Esophagus (tissue), 2 donors: ENCODE measurements around the gene STARD10. TPM values are rescaled to one million over a fixed set of nuclear protein-coding genes. Genes with fewer than 3 reads are reported as not detected.

Source experiments
- H3K27ac ChIP-seq, 2 donors: one replicate each; pipeline ENCODE4 v1.5.1; 2013; ENCODE audit warnings: low read depth in 2 of 2, mild to moderate bottlenecking in 2 of 2, inconsistent platforms in 1 of 2, low read length in 1 of 2, moderate library complexity in 1 of 2
- H3K27me3 ChIP-seq, 2 donors: one replicate each; pipeline ENCODE4 v1.6.1; 2013; ENCODE audit warnings: low read length in 2 of 2, control low read depth in 1 of 2, mild to moderate bottlenecking in 1 of 2; ENCODE audit not compliant: insufficient read depth in 2 of 2, control insufficient read depth in 1 of 2
- H3K36me3 ChIP-seq, 2 donors: one replicate each; pipeline ENCODE4 v1.6.1; 2013; ENCODE audit warnings: low read length in 1 of 2; ENCODE audit not compliant: control insufficient read depth in 2 of 2, insufficient read depth in 2 of 2
- H3K4me1 ChIP-seq, 2 donors: one replicate each; pipeline ENCODE4 v1.6.1; 2013; ENCODE audit warnings: low read length in 1 of 2; ENCODE audit not compliant: control insufficient read depth in 2 of 2, insufficient read depth in 2 of 2
- H3K4me3 ChIP-seq, 2 donors: one replicate each; pipeline ENCODE4 v1.5.1; 2013; ENCODE audit warnings: low read length in 2 of 2, mild to moderate bottlenecking in 2 of 2, low read depth in 1 of 2, moderate library complexity in 1 of 2
- H3K9me3 ChIP-seq, 2 donors: one replicate each; pipeline ENCODE4 v1.6.1; 2013; ENCODE audit warnings: mild to moderate bottlenecking in 2 of 2, low read depth in 1 of 2, low read length in 1 of 2, moderate library complexity in 1 of 2; ENCODE audit not compliant: control insufficient read depth in 2 of 2, insufficient read depth in 1 of 2
- WGBS, 2 donors: extraction: QIAGEN DNeasy Blood & Tissue Kit; methylation state at CpG; one replicate each; pipeline ENCODE4 v1.1.7; 2013; 5-methylcytosine and 5-hydroxymethylcytosine counted together
- polyA plus RNA-seq, 2 donors: library from polyadenylated mRNA; stranded (reverse); fragments of 200-250 nt; gene quantifications; one replicate each; pipeline ENCODE4 v1.2.3, GENCODE V29; 2013
- donor health status: healthy with polysubstance abuse.
- donor health status: Bipolar disorder and iron deficiency.

STARD10 gene
- polyA plus RNA-seq, 2 donors: 57.9 to 65.8 TPM

DNA sequence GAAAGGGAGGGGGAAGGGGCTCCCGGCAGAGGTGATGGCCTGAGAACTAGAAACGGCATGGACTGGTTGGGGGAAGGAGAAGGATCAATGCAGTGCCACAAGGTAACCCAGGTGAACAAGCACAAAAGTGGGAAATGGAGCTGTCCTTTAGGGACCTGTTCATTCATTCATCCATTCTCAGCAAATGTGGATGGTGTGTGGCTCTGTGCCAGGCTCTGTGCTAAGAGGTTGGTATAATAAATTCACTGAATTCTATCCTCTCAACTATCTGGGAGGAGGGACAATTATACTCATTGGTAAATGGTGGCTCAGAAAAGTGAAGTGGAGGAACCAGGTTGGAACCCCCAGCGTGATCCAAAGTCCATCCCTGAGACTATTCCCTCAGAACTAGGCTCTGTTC, 23.0 kb downstream of the STARD10 start:
- no peaks in the 10 kb centered on the region for H3K9me3 ChIP-seq
- peaks cover 2 to 3% of the 10 kb centered on the region in 2 donors for H3K4me1 ChIP-seq
- peaks cover 4 to 10% of the 10 kb centered on the region in 2 donors for H3K36me3 ChIP-seq
- no peaks in the 10 kb centered on the region for H3K27me3 ChIP-seq
- 90 to 92% methylated on average over 3 of the region's 3 CpGs for WGBS, 2 donors
- no peak overlapping the region for H3K27ac ChIP-seq
- no peak overlapping the region for H3K4me3 ChIP-seq

DNA sequence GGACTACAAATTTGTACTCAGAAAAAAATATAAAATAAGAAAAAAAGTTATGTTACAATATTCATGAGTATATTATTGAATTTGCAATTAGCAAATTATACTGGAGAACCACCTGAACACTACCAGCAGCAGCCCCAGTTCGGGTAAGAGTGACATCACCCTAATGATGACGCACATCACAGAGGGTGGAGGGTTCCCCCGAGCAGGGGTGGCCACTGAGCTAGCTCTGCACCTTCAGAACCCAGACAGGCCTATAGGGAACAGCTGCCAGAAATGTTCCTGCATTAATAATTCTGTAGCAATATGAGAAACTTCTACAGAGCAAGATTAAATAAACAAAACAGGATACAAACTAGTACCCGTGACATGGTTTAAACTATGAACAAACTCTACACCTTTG, 24.2 kb downstream of the STARD10 start:
- H3K36me3 ChIP-seq: peaks cover 0 to 5% of the 10 kb centered on the region in 2 donors
- H3K4me3 ChIP-seq: no peak overlapping the region
- WGBS, 2 donors: 67 to 75% methylated on average over 4 of the region's 4 CpGs
- no peaks in the 10 kb centered on the region for H3K9me3 ChIP-seq
- no peaks in the 10 kb centered on the region for H3K27me3 ChIP-seq
- H3K27ac ChIP-seq: no peak overlapping the region
- peaks cover 2 to 3% of the 10 kb centered on the region in 2 donors for H3K4me1 ChIP-seq

DNA sequence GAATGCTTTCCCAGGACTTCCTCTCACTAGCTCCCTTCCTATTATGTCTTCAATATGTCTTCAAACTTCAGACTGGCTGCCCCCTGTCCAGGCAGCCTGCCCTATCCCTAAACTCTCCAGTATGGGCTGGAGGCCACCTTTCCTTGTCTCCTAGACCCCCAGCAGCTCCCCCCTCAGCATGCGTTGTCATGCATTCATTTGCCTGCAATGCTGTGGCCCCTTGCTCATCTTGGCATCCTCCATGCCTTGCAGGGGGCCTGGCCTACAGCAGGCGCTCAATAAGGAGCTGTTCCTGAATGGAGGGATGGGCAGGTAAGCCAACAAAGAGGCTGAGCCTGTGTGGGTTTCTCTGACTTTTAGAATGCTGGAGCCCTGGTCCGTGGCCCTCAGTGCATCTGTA, 25.3 kb downstream of the STARD10 start:
- Histone ChIP-seq H3K4me3 (no peak overlapping the region), H3K27ac (no peak overlapping the region), H3K27me3 (no peaks in the 10 kb centered on the region), H3K9me3 (no peaks in the 10 kb centered on the region), H3K36me3 (peaks cover 0 to 5% of the 10 kb centered on the region in 2 donors), H3K4me1 (peaks cover 0 to 3% of the 10 kb centered on the region in 2 donors)
- 89 to 93% methylated on average over 3 of the region's 3 CpGs for WGBS, 2 donors

DNA sequence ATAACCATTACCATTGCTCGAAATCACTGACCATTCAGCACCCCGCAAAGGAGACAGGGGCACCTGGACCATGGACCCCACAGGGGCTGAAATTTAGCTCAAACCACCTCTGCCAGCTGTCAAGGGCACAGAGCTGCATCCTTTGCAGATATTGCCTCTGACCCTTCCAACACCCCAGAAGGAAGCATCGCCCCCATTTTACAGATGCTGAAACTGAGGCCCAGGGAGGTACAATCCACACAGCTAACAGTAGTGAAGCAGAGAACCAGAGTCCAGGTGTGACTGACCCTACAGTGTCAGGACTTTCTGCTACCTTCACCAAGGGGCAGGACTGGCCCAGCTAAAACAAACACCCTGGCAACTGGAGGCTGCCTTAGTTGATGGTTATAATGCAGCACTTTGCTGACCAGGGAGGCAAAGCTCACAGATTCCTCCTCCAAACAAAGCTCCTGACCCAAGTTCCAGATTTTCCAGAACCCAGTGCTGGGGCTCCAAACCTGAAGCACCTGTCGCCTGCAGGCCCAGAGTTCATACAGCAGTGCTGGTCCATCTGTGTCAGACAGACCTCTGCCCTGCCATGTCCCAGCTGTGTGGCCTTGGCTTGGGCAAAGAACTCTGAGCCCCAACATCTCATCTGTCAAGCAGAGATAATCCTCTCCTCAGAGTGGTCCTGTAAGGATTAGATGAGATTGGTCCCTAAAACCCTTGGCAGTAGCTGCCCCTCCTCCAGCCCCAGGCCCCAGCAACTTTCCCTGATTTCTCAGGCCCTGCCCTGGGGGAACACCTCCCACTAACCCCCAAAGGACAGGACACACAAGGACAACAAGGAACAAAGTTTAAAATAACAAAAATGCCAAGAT, 26.4 kb downstream of the STARD10 start:
- H3K27ac ChIP-seq: no peak overlapping the region
- peaks cover 0 to 3% of the 10 kb centered on the region in 2 donors for H3K4me1 ChIP-seq
- no peaks in the 10 kb centered on the region for H3K9me3 ChIP-seq
- H3K27me3 ChIP-seq: no peaks in the 10 kb centered on the region
- H3K4me3 ChIP-seq: no peak overlapping the region
- WGBS, 2 donors: 87 to 95% methylated on average over 4 of the region's 4 CpGs
- H3K36me3 ChIP-seq: peaks cover 0 to 5% of the 10 kb centered on the region in 2 donors

DNA sequence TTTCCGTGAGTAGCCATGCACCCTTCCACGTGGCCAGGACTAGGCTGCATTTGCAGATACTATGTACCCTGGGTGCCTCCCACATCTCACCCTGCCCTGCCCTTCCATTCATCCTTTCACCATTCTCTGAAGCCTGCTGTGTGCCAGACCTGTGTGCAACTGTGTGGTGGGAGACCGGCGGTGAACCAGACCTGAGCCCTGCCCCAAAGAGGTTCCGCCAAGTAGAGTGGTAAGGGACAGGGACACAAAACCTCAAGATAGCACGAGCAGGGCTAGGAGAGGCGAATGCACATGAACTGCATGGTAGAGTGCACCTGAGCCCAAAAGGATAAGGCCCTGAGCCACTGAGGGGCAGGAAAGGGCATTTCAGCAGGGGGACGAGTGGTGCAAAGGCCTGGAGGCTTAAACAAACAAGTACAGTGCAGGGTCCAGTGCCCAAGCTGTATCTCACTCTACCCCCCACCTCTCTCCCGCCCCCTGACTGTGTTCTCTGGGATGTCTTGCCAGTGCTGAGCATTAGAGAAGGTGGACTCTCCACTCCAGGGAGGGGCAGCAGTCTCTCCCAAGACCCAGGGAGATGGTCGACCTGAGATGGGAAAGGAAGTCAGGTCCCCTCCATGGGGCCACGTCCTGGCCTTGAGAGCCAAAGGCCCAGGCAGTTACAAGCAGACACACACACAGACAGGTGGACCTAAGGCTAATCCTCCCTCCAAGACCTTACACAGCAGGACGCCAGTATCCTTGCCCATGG, 27.5 kb downstream of the STARD10 start:
- Histone ChIP-seq H3K27ac (no peak overlapping the region), H3K27me3 (no peaks in the 10 kb centered on the region), H3K4me3 (no peak overlapping the region), H3K9me3 (no peaks in the 10 kb centered on the region), H3K4me1 (peaks cover 0 to 3% of the 10 kb centered on the region in 2 donors), H3K36me3 (peaks cover 0 to 2% of the 10 kb centered on the region in 2 donors)
- 72 to 80% methylated on average over 12 of the region's 12 CpGs for WGBS, 2 donors

DNA sequence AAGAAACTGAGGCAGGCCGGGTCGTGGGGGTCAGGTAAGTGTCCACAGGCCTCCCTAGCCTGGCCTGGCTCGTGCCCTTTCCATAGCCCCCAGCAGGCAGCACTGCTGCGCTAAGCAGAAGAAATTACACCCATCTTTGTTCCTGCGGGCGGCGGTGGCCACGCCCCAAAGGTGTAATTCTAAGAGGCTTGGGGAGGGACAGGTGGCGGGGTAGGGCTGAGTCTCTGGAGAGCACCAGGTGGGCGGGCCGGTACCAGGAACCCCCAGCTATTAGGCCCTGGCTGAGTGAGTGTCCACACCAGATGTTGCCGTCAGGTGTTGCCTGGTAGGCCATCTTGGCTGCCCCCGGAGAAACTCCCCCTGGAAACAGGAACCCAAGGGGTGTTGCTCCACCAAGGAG, 29.3 kb downstream of the STARD10 start:
- Histone ChIP-seq H3K27me3 (no peaks in the 10 kb centered on the region), H3K27ac (no peak overlapping the region), H3K4me3 (no peak overlapping the region), H3K36me3 (peaks cover 0 to 2% of the 10 kb centered on the region in 2 donors), H3K9me3 (no peaks in the 10 kb centered on the region), H3K4me1 (peaks cover 0 to 3% of the 10 kb centered on the region in 2 donors)
- WGBS, 2 donors: 71 to 83% methylated on average over 13 of the region's 13 CpGs

DNA sequence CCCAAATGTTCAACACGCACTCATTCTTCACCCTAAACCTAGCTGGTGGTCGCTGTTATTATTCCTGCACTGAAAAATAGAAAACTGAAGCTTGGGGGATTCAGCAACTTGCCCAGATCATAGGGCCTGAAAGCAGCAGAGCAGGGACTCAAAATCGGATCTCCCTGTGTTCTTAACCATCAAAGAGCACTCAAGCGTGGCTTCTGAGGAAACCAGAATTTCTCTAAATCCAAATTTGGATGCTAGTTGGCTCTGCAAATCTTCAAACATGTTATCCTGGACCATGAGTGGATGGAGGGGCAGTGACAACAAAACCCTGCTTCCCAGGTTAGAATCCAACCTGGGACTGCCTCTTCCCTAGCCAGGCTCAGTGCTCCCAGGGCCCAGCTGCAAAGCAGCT, 30.0 kb downstream of the STARD10 start:
- no peaks in the 10 kb centered on the region for H3K27me3 ChIP-seq

DNA sequence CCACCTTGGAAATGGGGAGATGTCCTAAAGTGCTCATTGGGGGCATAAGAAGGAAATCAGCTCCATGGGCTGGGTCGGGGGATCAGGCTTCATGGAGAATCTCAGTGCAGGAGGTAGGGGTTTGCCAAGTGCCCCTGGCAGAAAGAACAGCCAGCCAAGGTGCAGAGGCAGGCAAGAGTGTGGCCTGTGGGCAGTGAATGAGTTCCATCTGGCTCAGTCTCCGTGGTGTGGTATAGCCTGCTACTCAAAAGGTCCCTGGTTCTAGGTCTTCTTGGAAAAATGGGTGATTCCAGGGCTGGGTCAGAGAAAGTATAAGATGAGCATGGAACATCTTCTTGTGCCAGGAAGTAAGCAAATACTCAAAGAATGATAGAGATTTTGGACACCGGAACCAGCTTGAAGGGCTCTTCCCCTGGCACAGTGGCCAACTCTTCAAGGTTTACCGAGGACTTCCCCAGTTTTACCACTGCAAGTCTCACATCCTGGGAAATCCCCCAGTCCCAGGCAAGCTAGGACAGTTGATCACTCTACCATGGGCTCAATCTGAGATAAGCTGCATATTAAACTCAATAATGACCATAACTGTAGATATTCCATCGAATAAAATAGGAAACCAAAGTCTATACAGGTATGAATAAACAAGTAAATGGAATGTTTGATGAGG, 31.1 kb downstream of the STARD10 start:
- Histone ChIP-seq H3K4me3 (no peak overlapping the region), H3K27ac (no peak overlapping the region), H3K36me3 (peaks cover 4 to 13% of the 10 kb centered on the region in 2 donors), H3K4me1 (no peaks in the 10 kb centered on the region), H3K27me3 (no peaks in the 10 kb centered on the region), H3K9me3 (no peaks in the 10 kb centered on the region)
- 49% methylated on average over 5 of the region's 5 CpGs for WGBS, 2 donors

More for the DNA sequence above, 30.0 kb downstream of the STARD10 start:
- 85% methylated on average over 4 of the region's 4 CpGs for WGBS, 2 donors
- peaks cover 2 to 6% of the 10 kb centered on the region in 2 donors for H3K36me3 ChIP-seq
- no peaks in the 10 kb centered on the region for H3K9me3 ChIP-seq
- H3K4me1 ChIP-seq: peaks cover 0 to 3% of the 10 kb centered on the region in 2 donors
- H3K27ac ChIP-seq: peak overlapping the region in 1 of 2 donors; percentile 24
- no peak overlapping the region for H3K4me3 ChIP-seq
